GM18508 (cell line): Measurements from ENCODE around the gene SLC5A12.

Experiments
- ATAC-seq: cut with Tn5 transposase; IDR thresholded peaks from one replicate; pipeline ENCODE4 v1.9.1; 2021; ENCODE audit warnings: moderate number of reproducible peaks; ENCODE audit not compliant: insufficient read depth, unreplicated experiment

Gene SLC5A12

GRCh38 chr11:26721948-26722475, at the start of gene SLC5A12:
Gene SLC5A12 (minus strand): TSS chr11:26722060. CDS start chr11:26721714, 346 bp downstream.
- no peak for ATAC-seq

GRCh38 chr11:26769027-26769426, 47.2 kb upstream of the SLC5A12 start:
- no peak for ATAC-seq

GRCh38 chr11:26767060-26767459, 45.2 kb upstream of the SLC5A12 start:
- ATAC-seq = no peak

- ATAC-seq = no peak
Observed at GRCh38 chr11:26765323-26765722, 43.5 kb upstream of the SLC5A12 start.

GRCh38 chr11:26764825-26765224, 43.0 kb upstream of the SLC5A12 start:
- no peak for ATAC-seq

- no peak for ATAC-seq
Observed at GRCh38 chr11:26764315-26764714, 42.5 kb upstream of the SLC5A12 start.

- ATAC-seq = no peak
Observed at GRCh38 chr11:26762089-26762488, 40.2 kb upstream of the SLC5A12 start.

- ATAC-seq = no peak
Observed at GRCh38 chr11:26761361-26761809, 39.5 kb upstream of the SLC5A12 start.

GRCh38 chr11:26757995-26758394, 36.1 kb upstream of the SLC5A12 start:
- no peak for ATAC-seq

- no peak for ATAC-seq
Observed at GRCh38 chr11:26755762-26756161, 33.9 kb upstream of the SLC5A12 start.

GRCh38 chr11:26753723-26754504, 32.1 kb upstream of the SLC5A12 start:
- ATAC-seq = no peak

- ATAC-seq = no peak
Observed at GRCh38 chr11:26749927-26750326, 28.1 kb upstream of the SLC5A12 start.

- ATAC-seq = peak; percentile 88
Observed at GRCh38 chr11:26743622-26744021, 21.8 kb upstream of the SLC5A12 start.

- no peak for ATAC-seq
Observed at GRCh38 chr11:26742966-26743365, 21.1 kb upstream of the SLC5A12 start.

GRCh38 chr11:26741036-26741435, 19.2 kb upstream of the SLC5A12 start:
- no peak for ATAC-seq

- no peak for ATAC-seq
Observed at GRCh38 chr11:26739366-26740073, 17.7 kb upstream of the SLC5A12 start.

GRCh38 chr11:26734691-26735090, 12.8 kb upstream of the SLC5A12 start:
- ATAC-seq = no peak

GRCh38 chr11:26731084-26731456, 9.2 kb upstream of the SLC5A12 start:
- ATAC-seq = no peak

GRCh38 chr11:26730414-26731083, 8.7 kb upstream of the SLC5A12 start:
- no peak for ATAC-seq

- no peak for ATAC-seq
Observed at GRCh38 chr11:26729284-26729683, 7.4 kb upstream of the SLC5A12 start.

GRCh38 chr11:26726960-26727359, 5.1 kb upstream of the SLC5A12 start:
- no peak for ATAC-seq
